Measurements from ENCODE around the gene OR6C68.
"Not testable (repeated sequence)": the region's sequence is repeated elsewhere in the genome, so short reads cannot be mapped to it uniquely, and the experiment has no call there.

Gene OR6C68

GRCh38 chr12:55492078-55492477 is at the start of gene OR6C68:
TSS of gene OR6C68 (plus strand) at chr12:55492378. CDS start at chr12:55492378, 0 bp downstream.
- DNase-seq (ENCODE audit: low spot score): no peak

GRCh38 chr12:55443776-55444175 is 48.4 kb upstream of the OR6C68 start, which contains the start of gene OR6C2:
TSS of gene OR6C2 (plus strand) at chr12:55444076. CDS start at chr12:55452214, 8,138 bp downstream.
- no peak for DNase-seq (ENCODE audit: low spot score)

GRCh38 chr12:55445357-55445756 is 46.8 kb upstream of the OR6C68 start:
- DNase-seq (ENCODE audit: low spot score): no peak

GRCh38 chr12:55446326-55446725 is 45.9 kb upstream of the OR6C68 start:
- no peak for DNase-seq (ENCODE audit: low spot score)

GRCh38 chr12:55448825-55449224 is 43.4 kb upstream of the OR6C68 start:
- no peak for DNase-seq (ENCODE audit: low spot score)

- not testable (repeated sequence) for DNase-seq (ENCODE audit: low spot score)
These were observed 27.3 kb upstream of the OR6C68 start for GRCh38 chr12:55464926-55465325.

- no peak for DNase-seq (ENCODE audit: low spot score)
These were observed 24.3 kb upstream of the OR6C68 start for GRCh38 chr12:55467836-55468235.

GRCh38 chr12:55469291-55469690 is 22.9 kb upstream of the OR6C68 start:
- DNase-seq (ENCODE audit: low spot score): no peak

GRCh38 chr12:55470088-55470829 is 21.9 kb upstream of the OR6C68 start, which contains the start of gene OR6C70:
TSS of gene OR6C70 (minus strand) at chr12:55470138. CDS start at chr12:55470138, 0 bp downstream.
- DNase-seq (ENCODE audit: low spot score): no peak

GRCh38 chr12:55472264-55472663 is 19.9 kb upstream of the OR6C68 start:
- DNase-seq (ENCODE audit: low spot score): no peak

GRCh38 chr12:55479136-55479535 is 13.0 kb upstream of the OR6C68 start:
- not testable (repeated sequence) for DNase-seq (ENCODE audit: low spot score)

- DNase-seq (ENCODE audit: low spot score): not testable (repeated sequence)
These were observed 7.9 kb upstream of the OR6C68 start for GRCh38 chr12:55484284-55484683.

GRCh38 chr12:55495490-55495889 is 3.3 kb downstream of the OR6C68 start:
- no peak for DNase-seq (ENCODE audit: low spot score)

- no peak for DNase-seq (ENCODE audit: low spot score)
These were observed 7.1 kb downstream of the OR6C68 start for GRCh38 chr12:55499231-55499630.

- peak; percentile 28 for DNase-seq (ENCODE audit: low spot score)
These were observed 7.7 kb downstream of the OR6C68 start for GRCh38 chr12:55499810-55500252.

- DNase-seq (ENCODE audit: low spot score): no peak
These were observed 9.4 kb downstream of the OR6C68 start for GRCh38 chr12:55501601-55502000.

- no peak for DNase-seq (ENCODE audit: low spot score)
These were observed 23.5 kb downstream of the OR6C68 start for GRCh38 chr12:55515696-55516095.

- DNase-seq (ENCODE audit: low spot score): no peak
These were observed 24.2 kb downstream of the OR6C68 start for GRCh38 chr12:55516391-55516790.
